H9 (cell line): Measurements from ENCODE around the gene SSPN. TPM values are rescaled to one million over a fixed set of nuclear protein-coding genes. Genes with fewer than 3 reads are reported as not detected.

ENCODE experiments used
- DNase-seq: peaks from one replicate; pipeline ENCODE4 v3.0.0-alpha.2; 2017
- H2AFZ ChIP-seq: one replicate; pipeline ENCODE4 v1.6.1; 2013; ENCODE audit warnings: mild to moderate bottlenecking, low read length, control low read depth, moderate library complexity
- H2AK5ac ChIP-seq: 2 replicates; pipeline ENCODE4 v1.6.1; 2013; ENCODE audit warnings: low read length, control low read depth, mixed read lengths; ENCODE audit not compliant: insufficient read length
- H2BK120ac ChIP-seq: one replicate; pipeline ENCODE4 v1.6.1; 2013; ENCODE audit warnings: low read depth, mild to moderate bottlenecking, low read length, control low read depth, inconsistent platforms; ENCODE audit not compliant: poor library complexity, severe bottlenecking
- H2BK12ac ChIP-seq: 2 replicates; pipeline ENCODE4 v1.6.1; 2013; ENCODE audit warnings: low read length, control low read depth, mixed read lengths, low read depth; ENCODE audit not compliant: insufficient read length
- H2BK15ac ChIP-seq: 2 replicates; pipeline ENCODE4 v1.6.1; 2013; ENCODE audit warnings: low read depth, low read length, control low read depth
- H2BK20ac ChIP-seq: one replicate; pipeline ENCODE4 v1.6.1; 2013; ENCODE audit warnings: low read depth, mild to moderate bottlenecking, low read length, control low read depth, inconsistent platforms; ENCODE audit not compliant: poor library complexity, severe bottlenecking
- H2BK5ac ChIP-seq: 2 replicates; pipeline ENCODE4 v1.6.1; 2013; ENCODE audit warnings: low read length, control low read depth, mixed read lengths; ENCODE audit not compliant: insufficient read length
- H3K14ac ChIP-seq: 2 replicates; pipeline ENCODE4 v1.6.1; 2013; ENCODE audit warnings: low read length, control low read depth; ENCODE audit not compliant: insufficient read depth
- H3K18ac ChIP-seq: 2 replicates; pipeline ENCODE4 v1.6.1; 2013; ENCODE audit warnings: low read depth, mild to moderate bottlenecking, mixed read lengths, low read length, control low read depth; ENCODE audit not compliant: insufficient read length
- H3K23ac ChIP-seq: 2 replicates; pipeline ENCODE4 v1.6.1; 2013; ENCODE audit warnings: low read length, control low read depth, mixed read lengths, low read depth; ENCODE audit not compliant: insufficient read length
- H3K23me2 ChIP-seq: 2 replicates; pipeline ENCODE4 v1.6.1; 2013; ENCODE audit warnings: low read depth, mild to moderate bottlenecking, mixed read lengths, low read length, control low read depth; ENCODE audit not compliant: insufficient read length, poor library complexity, severe bottlenecking
- H3K27ac ChIP-seq: 2 replicates; pipeline ENCODE4 v1.5.1; 2013; ENCODE audit warnings: low read length, control low read depth, mixed read lengths, low read depth; ENCODE audit not compliant: insufficient read length
- H3K27me3 ChIP-seq: 2 replicates; pipeline ENCODE4 v1.6.1; 2013; ENCODE audit warnings: low read length, control low read depth, inconsistent platforms; ENCODE audit not compliant: insufficient read depth
- H3K4ac ChIP-seq: 2 replicates; pipeline ENCODE4 v1.6.1; 2013; ENCODE audit warnings: low read depth, mild to moderate bottlenecking, control low read depth, inconsistent platforms, low read length, moderate library complexity
- H3K4me1 ChIP-seq: 2 replicates; pipeline ENCODE4 v1.6.1; 2013; ENCODE audit warnings: low read length, control low read depth, inconsistent platforms; ENCODE audit not compliant: insufficient read depth
- H3K4me2 ChIP-seq: 2 replicates; pipeline ENCODE4 v1.6.1; 2013; ENCODE audit warnings: low read length, control low read depth, mixed read lengths; ENCODE audit not compliant: insufficient read length, insufficient read depth
- H3K56ac ChIP-seq: 2 replicates; pipeline ENCODE4 v1.6.1; 2013; ENCODE audit warnings: low read depth, mild to moderate bottlenecking, mixed read lengths, low read length, control low read depth; ENCODE audit not compliant: insufficient read length
- H3K79me1 ChIP-seq: 2 replicates; pipeline ENCODE4 v1.6.1; 2013; ENCODE audit warnings: low read depth, mild to moderate bottlenecking, moderate library complexity, low read length, control low read depth, inconsistent platforms; ENCODE audit not compliant: insufficient read depth, poor library complexity, severe bottlenecking
- H3K79me2 ChIP-seq: 2 replicates; pipeline ENCODE4 v1.6.1; 2013; ENCODE audit warnings: low read length, control low read depth, inconsistent platforms; ENCODE audit not compliant: insufficient read depth
- H3K9ac ChIP-seq: 2 replicates; pipeline ENCODE4 v1.6.1; 2013; ENCODE audit warnings: low read length, control low read depth, mixed read lengths; ENCODE audit not compliant: insufficient read length; ENCODE audit errors: extremely low read depth
- H3K9me3 ChIP-seq: one replicate; pipeline ENCODE4 v1.6.1; 2013; ENCODE audit warnings: low read depth, low read length, inconsistent platforms; ENCODE audit not compliant: control insufficient read depth
- H3T11ph ChIP-seq: one replicate; pipeline ENCODE4 v1.6.1; 2013; ENCODE audit warnings: mild to moderate bottlenecking, low read length, control low read depth, inconsistent platforms
- H4K20me1 ChIP-seq: one replicate; pipeline ENCODE4 v1.6.1; 2013; ENCODE audit not compliant: control insufficient read depth, insufficient read length, insufficient read depth
- H4K5ac ChIP-seq: 2 replicates; pipeline ENCODE4 v1.6.1; 2013; ENCODE audit warnings: low read depth, mild to moderate bottlenecking, mixed read lengths, low read length, control low read depth; ENCODE audit not compliant: insufficient read length
- H4K8ac ChIP-seq: replicated peaks from 2 replicates; pipeline ENCODE4 v1.6.1; 2013; ENCODE audit warnings: low read length, control low read depth, mixed read lengths, low read depth; ENCODE audit not compliant: insufficient read length
- H4K91ac ChIP-seq: 2 replicates; pipeline ENCODE4 v1.6.1; 2013; ENCODE audit warnings: low read depth, mild to moderate bottlenecking, moderate library complexity, mixed read lengths, low read length, control low read depth; ENCODE audit not compliant: insufficient read length
- H3K27ac Mint-ChIP-seq, 3 experiments: 2 replicates in 2 of 3; 3 replicates in 1 of 3; pipeline ENCODE4 v1.8.0; 2020 to 2021; ENCODE audit warnings: mixed read lengths in 3 of 3, mild to moderate bottlenecking in 1 of 3, moderate library complexity in 1 of 3
- H3K27me3 Mint-ChIP-seq: 2 replicates; pipeline ENCODE4 v1.8.0; 2021; ENCODE audit warnings: low read depth, mild to moderate bottlenecking, moderate library complexity, mixed read lengths
- H3K36me3 Mint-ChIP-seq, 3 experiments: 2 replicates in 2 of 3; 3 replicates in 1 of 3; pipeline ENCODE4 v1.8.0; 2020 to 2021; ENCODE audit warnings: low read depth in 3 of 3, mixed read lengths in 3 of 3; ENCODE audit not compliant: insufficient read depth in 1 of 3
- H3K4me1 Mint-ChIP-seq, 2 experiments: 2 replicates each; pipeline ENCODE4 v1.8.0; 2020; ENCODE audit warnings: mixed read lengths in 2 of 2
- H3K4me3 Mint-ChIP-seq, 2 experiments: 2 replicates in 1 of 2; 3 replicates in 1 of 2; pipeline ENCODE4 v1.8.0; 2020 to 2021; ENCODE audit warnings: mild to moderate bottlenecking in 2 of 2, mixed read lengths in 2 of 2, moderate library complexity in 1 of 2
- H3K9me3 Mint-ChIP-seq, 2 experiments: 2 replicates in 1 of 2; 3 replicates in 1 of 2; pipeline ENCODE4 v1.8.0; 2020; ENCODE audit warnings: mild to moderate bottlenecking in 2 of 2, mixed read lengths in 2 of 2, moderate library complexity in 1 of 2
- CTCF ChIP-seq: fragments of 200-600 bp; sonication (generic); conservative IDR thresholded peaks from 3 replicates; pipeline ENCODE4 v1.8.0; 2021; ENCODE audit warnings: antibody characterized with exemption, mild to moderate bottlenecking
- WGBS: extraction: QIAGEN DNeasy Blood & Tissue Kit; methylation state at CpG from one replicate; pipeline ENCODE4 v1.1.7; 2013; ENCODE audit warnings: missing lambda C conversion rate, low lambda C conversion rate, mixed read lengths; ENCODE audit not compliant: insufficient read length; ENCODE audit errors: extremely low coverage; 5-methylcytosine and 5-hydroxymethylcytosine counted together
- total RNA-seq: library from RNA; stranded (reverse); gene quantifications from 2 replicates; pipeline ENCODE4 v1.2.1, GENCODE V29; 2021

SSPN gene
- total RNA-seq, 1 experiment from 2014 or later = 0.81 TPM

- WGBS = no CpG with 5 or more reads among the region's 1 CpG
- no peak overlapping the region for H2AFZ ChIP-seq
- no peak overlapping the region for H3K56ac ChIP-seq
- H3K36me3 Mint-ChIP-seq = no peaks in the 10 kb centered on the region
- no peak overlapping the region for H2BK15ac ChIP-seq
- no peak overlapping the region for H3T11ph ChIP-seq
- no peak overlapping the region for H3K27ac Mint-ChIP-seq
- H2AK5ac ChIP-seq = no peak overlapping the region
- no peak overlapping the region for H2BK12ac ChIP-seq
- H4K20me1 ChIP-seq = no peaks in the 10 kb centered on the region
- H3K27ac ChIP-seq = no peak overlapping the region
- no peak overlapping the region for H3K4me2 ChIP-seq
- no peak overlapping the region for H2BK20ac ChIP-seq
- no peak overlapping the region for H3K23ac ChIP-seq
- H3K4me3 Mint-ChIP-seq = no peak overlapping the region
- TF ChIP-seq CTCF = no peak
- no peaks in the 10 kb centered on the region for H3K79me2 ChIP-seq
- no peak overlapping the region for H3K14ac ChIP-seq
- H3K9me3 Mint-ChIP-seq = no peaks in the 10 kb centered on the region
- H4K8ac ChIP-seq = no peak overlapping the region
- no peak for DNase-seq
- H3K9me3 ChIP-seq = no peaks in the 10 kb centered on the region
- H3K27me3 ChIP-seq = no peaks in the 10 kb centered on the region
- no peak overlapping the region for H3K18ac ChIP-seq
- H2BK120ac ChIP-seq = no peak overlapping the region
- H3K9ac ChIP-seq = no peak overlapping the region
- H3K79me1 ChIP-seq = no peaks in the 10 kb centered on the region
- no peaks in the 10 kb centered on the region for H3K4me1 ChIP-seq
- no peak overlapping the region for H2BK5ac ChIP-seq
- no peak overlapping the region for H3K4ac ChIP-seq
- no peak overlapping the region for H4K5ac ChIP-seq
- peaks cover 0 to 6% of the 10 kb centered on the region in 2 experiments; a peak in 2 of 4 replicates for H3K4me1 Mint-ChIP-seq
- H3K27me3 Mint-ChIP-seq = peaks cover 3% of the 10 kb centered on the region
- H3K23me2 ChIP-seq = no peaks in the 10 kb centered on the region
- H4K91ac ChIP-seq = no peak overlapping the region
Observed at GRCh38 chr12:26188127-26188526, 7.2 kb upstream of the SSPN start.
